Subcutaneous adipose tissue (tissue), 4 donors: ENCODE results near the gene UNKL. TPM values are rescaled to one million over a fixed set of nuclear protein-coding genes. Genes with fewer than 3 reads are reported as not detected.

Source experiments
- CTCF ChIP-seq: fragments of 450-650 bp; IDR thresholded peaks from one replicate; pipeline ENCODE4 v1.5.1; 2016; ENCODE audit warnings: low read depth, mild to moderate bottlenecking, control low read depth, antibody characterized with exemption, moderate library complexity
- total RNA-seq, 4 donors: library from RNA; depleted of rRNA; stranded (reverse); fragments of >200 nt; gene quantifications; one replicate each; pipeline ENCODE4 v1.1.0, GENCODE V29; 2016

UNKL gene
- total RNA-seq, 4 donors from 2014 or later, result 14.3 to 49.2 (median 25.9) TPM

- no peak for TF ChIP-seq CTCF
These were observed 18.7 kb upstream of the UNKL start for GRCh38 chr16:1433263-1433560.

- no peak for TF ChIP-seq CTCF
These were observed 18.1 kb upstream of the UNKL start for GRCh38 chr16:1432388-1433262.

GRCh38 chr16:1431497-1432270 is 17.2 kb upstream of the UNKL start:
- no peak for TF ChIP-seq CTCF

- no peak for TF ChIP-seq CTCF
These were observed 16.4 kb upstream of the UNKL start, which contains the start of gene PERCC1 for GRCh38 chr16:1430759-1431496. PERCC1 (plus strand) TSS chr16:1431078; CDS start chr16:1432594, 1,516 bp downstream.

GRCh38 chr16:1430214-1430758 is 15.8 kb upstream of the UNKL start:
- no peak for TF ChIP-seq CTCF

GRCh38 chr16:1429631-1430030 is 15.1 kb upstream of the UNKL start:
- TF ChIP-seq CTCF, result no peak
